Measurements from ENCODE around the gene DNAJB14.
"Not testable (repeated sequence)": the region's sequence is repeated elsewhere in the genome, so short reads cannot be mapped to it uniquely, and the experiment has no call there.

The DNAJB14 gene

DNA sequence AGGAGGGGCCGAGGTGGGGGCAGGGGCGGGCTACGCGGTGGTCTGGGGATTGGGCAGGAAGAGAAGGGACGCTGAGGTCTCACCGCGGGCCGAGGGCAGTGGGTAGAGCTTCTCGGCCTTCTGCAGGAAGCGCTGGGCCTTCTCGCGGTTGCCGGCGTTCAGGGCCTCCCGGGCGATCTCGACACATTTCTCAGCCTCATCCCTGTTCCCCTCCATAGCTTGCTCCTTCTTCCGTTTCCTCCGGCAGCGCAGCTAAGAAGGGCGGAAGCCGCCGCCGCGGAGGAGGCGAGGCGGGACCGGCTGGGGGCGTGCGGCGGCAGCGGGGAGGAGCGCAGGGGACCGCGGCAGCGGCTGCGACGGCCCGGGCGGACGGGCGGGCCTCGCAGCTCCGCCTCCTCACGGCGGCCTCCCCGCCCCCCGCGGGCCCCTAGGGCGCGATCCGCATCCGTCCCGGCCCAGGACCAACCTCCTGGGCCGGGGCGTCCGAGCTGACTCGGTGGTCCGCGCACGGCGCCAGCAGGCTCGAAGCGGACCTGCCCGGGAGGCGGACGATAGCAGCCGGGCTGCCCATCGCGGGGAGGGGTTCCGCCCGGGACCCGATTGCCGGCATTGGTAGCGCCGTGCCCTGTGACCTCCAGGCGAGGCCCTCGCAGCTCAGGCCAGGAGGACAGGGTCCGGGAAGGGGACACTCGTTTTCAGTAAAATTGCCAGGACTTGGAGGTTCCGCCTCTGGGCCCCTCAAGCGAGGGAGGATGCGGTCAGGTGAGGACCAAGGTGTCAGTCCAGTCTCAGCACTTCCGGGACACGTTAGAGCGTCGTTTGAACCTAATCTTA lies at the start of gene DNAJB14:
TSS of gene DNAJB14 (minus strand) at position 263 of the 834 bp plus-strand sequence. CDS start at position 216, 47 bp downstream.
- peak; percentile 67 to 70 for DNase-seq

DNA sequence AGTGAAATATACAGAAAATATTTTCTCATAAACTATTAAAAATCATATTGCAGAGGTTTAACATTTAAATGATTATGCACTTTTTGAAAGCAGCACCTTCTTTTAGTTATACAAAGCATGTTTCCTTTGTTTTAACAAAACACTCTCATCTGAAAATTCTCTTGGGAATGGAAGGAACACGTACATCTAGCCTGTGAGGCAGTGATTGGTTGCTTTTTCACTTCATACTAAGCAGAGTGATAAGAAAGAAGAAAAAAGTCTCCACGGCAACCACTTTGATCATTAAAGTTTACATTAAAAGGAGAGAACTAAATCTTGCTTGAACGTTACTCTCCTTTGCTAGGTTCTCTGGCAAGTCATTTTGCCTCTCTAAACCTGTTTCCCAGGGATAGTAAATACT lies 45.3 kb upstream of the DNAJB14 start:
- DNase-seq = no peak

DNA sequence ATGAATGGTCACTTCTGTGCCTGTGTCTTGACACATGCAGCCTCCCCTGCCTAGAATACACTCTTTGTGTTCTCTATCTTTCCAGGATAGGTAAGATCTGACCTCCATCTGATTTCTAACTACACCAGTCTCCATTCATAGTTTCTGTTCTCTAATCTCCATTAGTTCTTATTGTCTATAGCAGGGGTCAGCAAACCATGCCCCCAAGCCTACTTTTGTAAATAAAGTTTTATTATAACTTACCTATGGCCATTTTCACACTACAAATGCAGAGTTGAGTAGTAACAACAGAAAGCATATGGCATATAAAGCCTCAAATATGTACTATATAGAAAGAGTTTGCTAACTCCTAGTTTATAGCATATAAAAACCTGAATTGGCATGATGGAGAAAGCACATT lies 41.3 kb upstream of the DNAJB14 start:
- DNase-seq = no peak

DNA sequence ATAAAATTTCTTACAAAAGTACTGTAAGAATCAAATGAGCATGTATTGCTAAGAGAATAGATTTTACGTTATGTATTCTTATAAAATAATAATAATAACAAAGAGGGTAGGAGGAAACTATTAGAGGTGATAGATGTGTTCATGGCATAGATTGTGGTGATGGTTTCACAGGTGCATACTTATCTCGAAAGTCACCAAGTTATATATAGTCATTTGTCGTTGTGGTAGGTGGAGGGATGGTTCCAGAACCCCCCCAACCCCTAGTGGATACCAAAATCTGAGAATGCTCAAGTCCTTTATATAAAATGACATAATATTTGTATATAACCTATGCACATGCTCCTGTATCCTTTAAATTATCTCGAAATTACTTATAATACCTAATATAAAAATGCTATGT lies 40.4 kb upstream of the DNAJB14 start:
- DNase-seq = no peak

DNA sequence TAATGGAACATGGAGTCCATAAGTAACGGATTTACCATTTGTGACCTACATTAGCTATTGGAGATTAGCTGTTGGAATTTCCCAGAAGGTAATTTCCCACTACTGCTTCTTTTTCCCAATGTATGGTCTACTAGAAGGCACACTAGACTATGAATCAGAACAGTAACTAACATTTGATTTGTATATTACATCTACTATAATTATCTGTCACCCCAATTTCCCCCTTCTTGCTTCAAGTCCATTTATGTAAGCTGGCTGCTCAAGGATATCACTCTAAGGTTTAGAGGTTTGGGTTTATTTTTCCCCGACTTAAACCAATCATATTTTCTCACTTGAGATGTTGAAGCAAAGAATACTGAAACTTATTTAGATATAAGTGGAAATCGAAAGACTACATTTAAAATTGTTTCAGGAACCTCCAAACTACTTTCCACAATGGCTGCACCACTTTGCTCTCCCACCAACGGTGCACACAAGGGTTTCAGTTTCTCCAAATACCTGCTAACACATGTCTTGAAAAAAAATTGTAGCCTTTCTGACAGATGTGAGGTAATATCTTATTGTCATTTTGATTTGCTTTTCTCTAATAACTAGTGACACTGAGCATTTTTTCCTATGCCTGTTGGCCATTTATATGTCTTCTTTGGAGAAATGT lies 37.0 kb upstream of the DNAJB14 start:
- no peak for DNase-seq

DNA sequence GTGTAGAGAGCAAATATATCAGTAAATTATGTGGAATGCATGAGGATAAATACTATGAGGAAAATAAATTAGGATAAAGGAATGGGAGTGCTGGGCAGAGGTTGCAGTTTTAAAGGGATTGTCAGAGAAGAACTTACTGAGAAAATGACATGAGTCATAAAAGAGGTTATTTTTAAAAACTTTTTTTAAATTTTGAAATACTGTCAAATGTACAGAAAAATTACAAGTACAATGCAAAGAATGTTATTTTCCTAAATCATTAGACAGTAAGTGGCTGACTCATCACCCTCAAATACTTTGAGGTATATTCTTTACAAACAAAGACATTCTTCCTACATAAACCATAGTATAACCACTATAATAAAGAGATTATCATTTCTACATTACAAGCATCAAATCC lies 33.5 kb upstream of the DNAJB14 start:
- DNase-seq = no peak

DNA sequence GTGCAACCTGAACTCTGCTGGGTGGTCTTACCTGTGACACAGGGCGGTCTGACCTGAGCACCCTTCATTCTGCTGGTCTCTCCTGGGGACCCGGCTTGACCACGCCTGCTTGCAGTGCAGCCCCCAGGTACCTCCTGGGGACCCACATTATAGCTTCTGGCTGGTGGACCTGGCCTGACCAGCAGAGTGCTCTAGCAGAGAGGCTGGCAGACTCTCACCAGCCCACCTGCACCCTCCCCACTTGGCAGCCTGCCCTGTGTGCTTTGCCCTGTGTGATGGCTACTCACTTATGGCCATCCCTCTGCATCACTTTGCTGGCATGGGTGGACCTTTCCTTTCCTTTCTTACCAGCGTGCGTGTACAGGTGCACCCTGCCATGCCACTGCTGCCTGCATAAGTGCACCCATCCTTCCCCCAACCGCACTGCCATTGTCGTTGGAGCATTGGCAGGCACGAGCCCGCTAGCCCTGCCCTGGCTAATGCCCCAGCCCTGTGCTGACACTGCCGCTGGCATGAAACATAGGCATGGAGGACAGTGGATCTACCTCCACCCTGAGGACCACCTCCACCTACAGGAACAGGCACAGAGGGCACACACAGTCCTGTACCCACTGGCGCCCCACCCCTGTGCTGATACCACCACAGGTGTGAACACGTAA lies 25.2 kb upstream of the DNAJB14 start:
- no peak for DNase-seq

DNA sequence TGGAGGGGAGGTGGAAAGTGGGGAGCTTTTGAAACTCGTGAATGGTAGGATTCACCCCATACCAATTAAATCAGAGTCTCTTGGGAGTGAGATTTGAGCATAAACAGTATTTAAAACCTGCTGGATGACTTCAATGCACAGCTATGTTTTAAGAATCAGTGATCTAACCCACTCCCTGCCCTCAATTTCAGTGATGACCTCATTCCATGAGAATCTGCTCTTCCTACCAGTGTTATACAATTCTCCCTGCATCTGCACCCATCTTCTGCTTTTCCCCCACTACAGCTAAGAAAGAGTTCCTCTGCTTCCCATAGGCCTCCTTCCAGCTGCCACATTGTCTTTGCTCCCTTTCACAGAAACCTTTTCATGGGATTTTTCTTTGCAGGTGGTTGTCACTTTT lies 21.9 kb upstream of the DNAJB14 start:
- DNase-seq = no peak

DNA sequence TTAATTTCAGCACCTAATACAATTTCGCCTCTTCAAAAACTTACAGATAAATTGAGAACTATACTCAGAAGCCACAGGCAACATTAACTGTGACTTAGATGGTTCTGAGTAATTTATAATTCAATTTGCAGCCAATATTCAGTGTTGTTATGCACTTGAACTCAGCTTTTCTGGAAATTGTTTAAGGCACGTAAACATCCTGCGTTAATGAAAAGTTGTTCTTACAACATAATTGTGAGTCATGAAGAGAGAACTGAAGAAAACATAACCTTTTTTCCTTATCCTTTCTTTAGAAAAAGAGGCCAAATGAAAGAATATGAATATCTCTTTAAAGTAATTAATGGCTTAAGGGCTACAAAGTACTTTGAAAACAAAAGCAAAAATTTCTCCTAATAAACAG lies 20.3 kb upstream of the DNAJB14 start:
- no peak for DNase-seq

DNA sequence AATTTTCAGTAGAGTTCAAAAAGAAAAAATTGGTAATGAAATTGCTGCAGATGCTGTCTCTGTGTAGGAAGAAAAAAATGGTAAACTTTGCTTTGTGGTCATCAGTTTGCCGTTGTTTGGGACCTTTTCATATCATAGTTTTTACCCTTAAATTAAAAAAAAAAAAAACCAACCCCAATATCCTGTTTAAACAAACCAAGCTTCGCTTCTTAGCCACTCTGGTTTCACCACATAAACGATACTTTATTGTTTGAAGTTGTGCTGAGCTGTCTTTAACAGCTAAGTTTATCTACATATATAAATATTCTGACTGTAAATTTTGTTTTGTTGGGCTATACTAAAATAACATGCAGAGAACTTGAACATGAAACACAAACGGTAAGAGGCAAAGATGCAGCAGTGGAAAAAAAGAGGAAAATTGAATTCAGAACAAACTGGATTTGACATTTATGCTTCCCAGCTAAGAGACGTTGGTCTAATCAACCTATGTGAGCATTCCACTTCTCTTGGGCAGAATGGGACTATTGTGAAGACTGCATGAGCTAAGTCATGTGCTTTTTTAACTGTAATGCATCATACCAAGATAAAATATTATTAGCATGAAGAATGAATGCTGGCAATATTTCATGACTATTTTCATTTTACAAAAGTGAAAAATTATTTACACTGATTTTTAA lies 19.4 kb upstream of the DNAJB14 start:
- no peak for DNase-seq

DNA sequence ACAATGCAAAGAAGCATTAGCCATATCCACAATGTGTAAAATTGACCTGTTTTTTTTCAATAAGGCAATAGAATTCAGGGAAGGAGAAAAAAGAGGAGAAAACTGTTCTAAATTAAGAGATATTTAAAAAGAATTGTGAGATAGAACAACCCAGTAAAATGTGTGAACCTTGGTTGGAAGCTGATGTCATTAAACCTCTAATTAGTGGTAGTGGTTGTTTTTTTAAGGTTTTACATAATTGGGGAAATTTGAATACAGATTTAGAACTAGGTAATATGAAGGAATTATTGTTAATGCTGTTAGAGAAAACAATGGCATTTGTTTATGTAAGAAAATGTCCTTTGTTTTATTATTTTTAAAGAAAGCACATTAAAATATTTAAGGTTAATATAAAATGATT lies 18.8 kb upstream of the DNAJB14 start:
- DNase-seq = no peak

DNA sequence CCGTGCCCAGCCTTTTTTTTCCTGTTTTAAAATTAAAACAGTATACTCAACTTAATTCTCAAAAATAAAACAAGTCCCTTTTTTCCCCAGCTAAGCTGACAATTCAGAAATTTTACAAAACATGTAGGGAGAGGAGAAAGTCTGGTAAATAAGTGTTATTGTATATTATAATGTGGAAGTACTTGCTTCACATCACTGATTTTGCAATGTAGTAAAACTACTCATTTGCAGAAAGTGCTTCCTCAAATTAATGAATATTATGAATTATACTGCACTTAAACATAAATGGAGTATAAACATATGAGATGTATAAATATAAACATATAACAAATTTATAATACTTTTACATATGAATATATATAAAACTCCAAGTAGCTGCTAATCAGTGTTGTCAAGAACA lies 15.3 kb upstream of the DNAJB14 start:
- DNase-seq = no peak

DNA sequence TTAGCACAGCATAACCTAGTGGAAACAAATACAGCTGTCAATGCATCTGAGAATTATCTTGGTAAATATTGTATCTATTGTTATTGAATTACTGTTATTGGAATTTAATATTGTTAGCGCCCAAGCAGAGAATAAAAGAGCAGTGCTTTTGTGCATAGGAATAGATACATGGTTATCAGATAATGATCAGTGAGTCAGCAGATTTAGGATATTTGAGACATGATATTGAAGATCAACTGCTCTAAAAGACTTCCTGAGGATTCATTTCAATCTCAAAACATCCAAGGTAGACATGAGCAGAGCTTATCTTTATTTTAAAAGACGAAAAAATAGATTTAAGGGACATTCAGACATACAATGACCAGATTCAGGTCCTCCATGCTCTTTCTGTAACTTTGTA lies 14.2 kb upstream of the DNAJB14 start:
- DNase-seq = no peak

DNA sequence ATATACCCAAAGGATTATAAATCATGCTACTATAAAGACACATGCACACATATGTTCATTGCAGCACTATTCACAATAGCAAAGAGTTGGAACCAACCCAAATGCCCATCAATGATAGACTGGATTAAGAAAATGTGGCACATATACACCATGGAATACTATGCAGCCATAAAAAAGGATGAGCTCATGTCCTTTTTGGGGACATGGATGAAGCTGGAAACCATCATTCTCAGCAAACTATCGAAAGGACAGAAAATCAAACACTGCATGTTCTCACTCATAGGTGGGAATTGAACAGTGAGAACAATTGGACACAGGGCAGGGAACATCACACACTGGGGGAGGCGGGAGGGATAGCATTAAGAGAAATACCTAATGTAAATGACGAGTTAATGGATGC lies 11.8 kb upstream of the DNAJB14 start:
- not testable (repeated sequence) for DNase-seq

DNA sequence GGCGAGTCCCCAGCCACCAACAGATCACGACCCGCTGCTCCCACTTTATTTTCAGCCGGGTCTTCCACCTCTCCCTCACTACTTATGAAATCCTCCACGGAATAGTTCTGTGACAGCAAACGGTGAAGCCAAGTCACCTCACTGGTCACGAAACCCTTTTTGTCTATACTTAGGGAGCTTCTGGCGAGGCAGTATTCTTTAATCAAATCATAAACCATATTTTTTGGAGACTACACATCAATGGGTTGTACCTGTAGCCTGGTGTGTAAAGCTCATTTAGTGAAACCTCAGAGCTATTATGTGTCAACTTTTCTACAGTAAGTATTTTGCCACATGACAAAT lies 4.5 kb upstream of the DNAJB14 start:
- DNase-seq = no peak

DNA sequence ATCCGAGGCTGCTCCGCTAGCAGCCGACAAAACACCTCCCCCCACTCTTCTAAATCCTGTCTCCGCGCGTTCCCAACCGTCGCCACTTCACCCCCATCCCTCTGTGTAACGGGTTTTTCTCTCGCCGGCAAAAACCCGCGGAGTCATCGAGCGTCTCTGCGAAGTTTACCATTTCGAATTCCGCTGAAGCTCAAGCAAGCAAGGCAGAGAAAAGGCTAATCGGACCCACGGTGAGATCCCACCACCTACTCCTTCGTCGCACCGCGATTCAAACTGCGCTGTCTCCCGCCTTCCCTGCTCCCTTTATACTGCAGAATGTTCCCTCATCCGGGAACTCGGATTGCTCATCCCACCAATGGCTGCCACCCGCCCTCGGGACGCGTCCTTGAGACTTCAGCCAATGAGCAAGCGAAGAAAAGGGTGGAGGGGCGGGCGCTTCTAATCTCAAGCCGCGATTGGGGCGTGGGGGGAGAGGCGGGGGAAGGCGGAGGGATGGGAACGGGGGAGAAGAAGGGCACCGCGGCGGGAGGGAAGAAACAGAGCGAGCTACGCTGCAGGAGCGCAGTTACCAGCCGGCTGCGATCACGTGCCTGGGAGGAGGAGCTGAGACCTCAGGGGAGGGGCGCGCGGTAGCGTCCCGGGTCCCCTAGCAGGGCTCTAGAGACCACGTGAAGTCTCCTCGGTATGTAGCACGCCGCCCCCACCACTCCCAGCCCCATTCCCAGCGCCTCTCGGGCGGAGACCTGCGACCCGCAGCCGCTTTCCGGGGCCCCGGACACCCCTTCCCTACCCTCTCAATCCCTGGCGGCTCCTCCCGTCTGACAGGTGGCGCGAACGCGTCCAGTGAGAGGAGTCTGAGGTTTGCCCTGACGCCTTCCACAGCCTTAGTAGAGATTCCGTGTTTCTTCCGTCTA lies 3.8 kb upstream of the DNAJB14 start, which contains the start of gene H2AZ1:
TSS of gene H2AZ1 (minus strand) at position 277 of the 914 bp plus-strand sequence. CDS start at position 172, 105 bp downstream.
- DNase-seq = peak; percentile 99

DNA sequence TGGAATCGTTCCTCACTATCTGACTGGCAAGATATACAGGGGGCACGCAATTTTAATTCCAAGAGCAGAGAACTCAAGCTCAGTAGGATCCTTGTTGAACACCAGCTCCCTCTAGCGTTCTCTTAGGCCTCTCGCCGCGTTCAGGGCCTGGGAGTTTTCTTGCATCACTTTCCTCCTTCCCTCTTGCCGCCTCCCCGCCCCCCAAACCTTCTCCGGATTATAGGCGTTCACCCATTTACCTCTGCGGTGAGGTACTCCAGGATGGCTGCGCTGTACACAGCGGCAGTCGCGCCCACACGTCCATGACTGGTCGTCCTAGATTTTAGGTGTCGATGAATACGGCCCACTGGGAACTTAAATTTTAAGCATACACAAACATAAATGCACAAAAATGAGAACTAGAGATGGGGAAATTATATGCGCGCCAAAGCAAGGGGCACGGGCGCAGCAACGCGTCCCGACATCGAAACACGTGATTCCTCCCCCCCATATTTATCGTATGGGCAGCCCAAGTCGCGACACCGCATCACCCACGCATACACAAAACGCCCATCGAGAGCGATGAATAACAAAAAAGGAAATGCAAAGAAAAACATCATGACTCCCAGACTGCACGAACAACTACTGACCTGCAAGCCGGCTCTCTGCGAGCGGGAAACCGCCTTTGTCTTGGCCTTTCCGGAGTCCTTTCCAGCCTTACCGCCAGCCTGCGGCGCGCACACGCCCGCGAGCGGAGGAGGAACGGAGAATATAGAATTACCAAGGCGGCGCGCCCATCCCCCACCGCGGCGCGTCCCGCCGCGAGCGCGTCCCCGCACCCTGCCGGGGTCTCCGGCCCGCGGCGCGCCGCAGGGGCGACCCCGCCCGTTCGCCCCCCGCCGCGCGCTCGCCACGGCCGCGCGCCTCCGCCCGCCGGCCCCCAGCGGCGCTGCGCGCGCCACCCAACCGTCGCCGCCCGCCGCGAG lies 2.9 kb upstream of the DNAJB14 start:
- peak; percentile 85 to 88 for DNase-seq

DNA sequence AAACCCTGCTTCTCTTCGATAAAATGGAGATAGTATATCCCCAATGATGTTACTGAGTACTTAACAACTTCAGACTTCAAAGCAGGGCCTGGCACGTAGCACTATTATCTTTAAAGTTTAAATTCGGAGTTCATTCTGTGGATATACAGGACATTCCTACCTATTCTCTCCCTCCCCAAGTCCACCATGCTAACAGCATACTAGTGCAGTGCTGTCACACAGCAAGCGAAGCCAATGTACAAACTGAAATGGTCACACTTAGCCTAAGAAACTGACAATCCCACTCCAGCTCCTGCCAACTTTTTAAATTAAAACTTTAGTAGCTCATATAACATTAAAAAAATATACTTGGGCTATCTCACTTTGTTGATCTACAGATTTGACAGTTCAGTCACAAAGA lies 1.2 kb upstream of the DNAJB14 start:
- DNase-seq = no peak

DNA sequence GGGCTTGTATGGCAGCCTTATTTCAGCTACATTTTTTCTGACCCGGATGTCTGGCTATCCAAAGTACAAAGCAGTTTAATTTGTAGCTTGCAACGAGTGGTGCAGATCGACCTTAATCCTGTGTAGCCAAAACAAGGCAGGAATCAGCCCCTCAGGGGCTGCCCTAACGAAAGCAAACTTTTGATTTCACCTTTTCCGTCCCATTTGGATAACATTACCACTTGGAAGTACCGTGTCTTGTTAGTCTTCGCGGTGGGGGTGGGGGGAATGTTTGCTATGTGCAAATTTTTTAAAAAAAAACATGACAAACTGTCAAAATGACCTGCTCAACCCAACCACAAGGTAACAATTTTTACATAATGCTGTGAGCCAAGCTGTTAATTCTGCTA lies 766 bp upstream of the DNAJB14 start:
- no peak for DNase-seq

DNA sequence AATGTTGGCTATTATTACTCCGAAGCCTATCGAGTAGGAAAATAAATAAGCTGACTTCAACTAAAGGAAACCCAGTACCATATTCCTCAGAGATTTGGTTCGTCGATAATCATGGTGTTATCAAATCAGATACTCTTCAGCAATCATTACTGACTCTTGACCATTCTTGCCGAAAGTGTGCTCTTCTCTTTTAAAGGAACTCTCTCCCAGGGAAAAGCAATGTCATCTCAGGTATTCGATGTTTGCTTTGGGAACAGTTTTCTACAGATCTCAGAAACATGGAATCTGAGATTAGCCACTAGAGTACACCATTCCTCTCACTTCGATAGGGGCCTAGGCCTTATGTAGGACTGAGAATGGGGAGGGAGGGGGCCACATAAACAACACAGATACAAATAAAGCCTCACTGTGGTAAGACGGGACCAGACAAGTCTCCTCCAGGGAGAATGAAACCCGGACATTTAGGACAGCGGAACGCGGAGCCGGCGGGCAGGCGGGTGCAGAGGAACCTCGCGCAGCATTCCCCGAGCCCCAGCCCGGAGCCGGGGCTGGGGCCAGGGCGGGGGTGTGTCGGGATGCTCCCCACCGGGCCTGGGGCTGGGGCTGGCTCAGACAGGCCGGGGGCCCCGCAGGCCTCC lies 581 bp downstream of the DNAJB14 start:
- DNase-seq = peak in 1 of 2 experiments; percentile 11

Measured in activated CD4-positive, alpha-beta T cell treated with anti-CD3 and anti-CD28 coated beads, Interleukin-2, amount 50 U/mL, for 4 hours (primary cell).